Epidermal melanocyte (primary cell): ENCODE measurements around the gene LHFPL3.
"Not testable (repeated sequence)": the region's sequence is repeated elsewhere in the genome, so short reads cannot be mapped to it uniquely, and the experiment has no call there.

Source experiments
- DNase-seq: peaks from one replicate; pipeline ENCODE4 v3.0.0; 2011; ENCODE audit warnings: low spot score; ENCODE audit not compliant: insufficient read length

The LHFPL3 gene

GRCh38 chr7:104891949-104892348, 563.5 kb downstream of the LHFPL3 start:
- no peak for DNase-seq

- DNase-seq, result no peak
Observed at GRCh38 chr7:104894314-104894713, 565.9 kb downstream of the LHFPL3 start.

- no peak for DNase-seq
Observed at GRCh38 chr7:104894726-104895521, 566.5 kb downstream of the LHFPL3 start.

GRCh38 chr7:104895522-104896236, 567.3 kb downstream of the LHFPL3 start:
- no peak for DNase-seq

- no peak for DNase-seq
Observed at GRCh38 chr7:104898434-104898833, 570.0 kb downstream of the LHFPL3 start.

- no peak for DNase-seq
Observed at GRCh38 chr7:104900525-104901239, 572.3 kb downstream of the LHFPL3 start.

- DNase-seq, result peak; percentile 41
Observed at GRCh38 chr7:104901240-104901619, 572.8 kb downstream of the LHFPL3 start.

- DNase-seq, result no peak
Observed at GRCh38 chr7:104902183-104902582, 573.8 kb downstream of the LHFPL3 start.

- DNase-seq, result no peak
Observed at GRCh38 chr7:104903044-104903443, 574.6 kb downstream of the LHFPL3 start.

- DNase-seq, result no peak
Observed at GRCh38 chr7:104903846-104904245, 575.4 kb downstream of the LHFPL3 start.

- DNase-seq, result no peak
Observed at GRCh38 chr7:104906032-104906431, 577.6 kb downstream of the LHFPL3 start.

- no peak for DNase-seq
Observed at GRCh38 chr7:104906556-104906955, 578.2 kb downstream of the LHFPL3 start.

GRCh38 chr7:104908636-104909035, 580.2 kb downstream of the LHFPL3 start:
- DNase-seq, result no peak

GRCh38 chr7:104909096-104909495, 580.7 kb downstream of the LHFPL3 start:
- DNase-seq, result no peak

GRCh38 chr7:104914421-104914820, 586.0 kb downstream of the LHFPL3 start:
- no peak for DNase-seq

- DNase-seq, result no peak
Observed at GRCh38 chr7:104921596-104921995, 593.2 kb downstream of the LHFPL3 start.

- no peak for DNase-seq
Observed at GRCh38 chr7:104922182-104923009, 594.0 kb downstream of the LHFPL3 start.

GRCh38 chr7:104923010-104923421, 594.6 kb downstream of the LHFPL3 start:
- peak; percentile 42 for DNase-seq

- not testable (repeated sequence) for DNase-seq
Observed at GRCh38 chr7:104926189-104926588, 597.8 kb downstream of the LHFPL3 start.

GRCh38 chr7:104926601-104927041, 598.2 kb downstream of the LHFPL3 start:
- DNase-seq, result no peak

- no peak for DNase-seq
Observed at GRCh38 chr7:104927055-104927454, 598.7 kb downstream of the LHFPL3 start.
